Fibroblast of upper back skin (primary cell): Measurements from ENCODE around the gene NPAS3.

Experiments
- DNase-seq: peaks from one replicate; pipeline ENCODE4 v3.0.0-alpha.2; 2013

NPAS3 gene

DNA sequence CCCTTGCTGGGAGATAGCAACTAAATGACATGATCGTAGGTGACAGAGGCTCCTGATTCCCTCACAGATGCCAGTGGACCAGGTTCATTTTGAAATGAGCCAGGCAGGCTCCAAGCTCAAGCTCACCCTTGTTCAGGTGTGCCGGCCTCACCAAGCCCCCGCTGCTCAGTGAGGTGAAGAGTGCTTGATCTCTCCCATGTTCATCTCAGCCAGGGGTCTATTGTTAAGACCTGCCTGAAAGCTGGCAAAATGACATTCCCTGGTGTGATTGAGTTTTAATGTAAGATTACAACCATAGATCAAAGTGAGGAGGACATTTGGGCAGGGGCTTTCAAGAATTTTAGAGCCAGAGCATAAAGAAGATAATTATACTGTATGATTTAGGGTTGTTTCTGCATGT lies 514.3 kb downstream of the NPAS3 start:
- DNase-seq, result no peak

- no peak for DNase-seq
Measured at GRCh38 chr14:33454022-33454595, 515.4 kb downstream of the NPAS3 start.

GRCh38 chr14:33454707-33455106 lies 516.0 kb downstream of the NPAS3 start:
- no peak for DNase-seq

DNA sequence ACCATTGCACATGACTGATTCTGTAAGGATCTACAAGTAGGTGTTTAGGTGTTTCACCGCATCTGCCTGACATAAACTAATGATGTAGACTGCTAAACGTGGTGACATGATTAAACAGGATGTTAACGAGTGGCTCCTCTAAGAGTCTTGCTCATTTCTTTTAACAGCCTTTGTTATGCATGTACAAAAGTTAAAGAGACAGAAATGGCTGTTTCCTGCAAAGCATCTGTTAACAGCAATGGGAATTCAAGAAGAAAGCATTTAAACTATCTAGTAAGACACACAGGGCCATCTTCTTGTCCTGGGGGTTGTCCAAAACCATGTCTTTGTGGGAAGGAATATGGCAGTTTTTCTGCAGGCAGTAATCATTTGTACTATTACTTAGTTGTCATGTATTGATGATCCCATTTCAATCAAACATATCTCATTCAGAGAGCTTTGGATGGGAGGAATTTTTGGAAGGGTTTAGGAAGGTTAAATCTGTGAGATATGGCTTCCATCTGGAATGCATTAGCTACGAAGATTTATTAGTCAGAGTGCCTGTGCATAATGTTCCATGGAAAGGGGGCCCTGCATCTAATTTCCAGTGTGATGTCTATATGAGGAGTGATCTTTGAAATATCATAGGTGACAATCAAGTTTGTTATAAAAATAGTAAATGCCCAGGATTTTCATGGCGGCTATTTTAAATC lies 517.1 kb downstream of the NPAS3 start:
- peak; percentile 63 for DNase-seq

GRCh38 chr14:33457021-33457420 lies 518.3 kb downstream of the NPAS3 start:
- DNase-seq, result peak; percentile 12

DNA sequence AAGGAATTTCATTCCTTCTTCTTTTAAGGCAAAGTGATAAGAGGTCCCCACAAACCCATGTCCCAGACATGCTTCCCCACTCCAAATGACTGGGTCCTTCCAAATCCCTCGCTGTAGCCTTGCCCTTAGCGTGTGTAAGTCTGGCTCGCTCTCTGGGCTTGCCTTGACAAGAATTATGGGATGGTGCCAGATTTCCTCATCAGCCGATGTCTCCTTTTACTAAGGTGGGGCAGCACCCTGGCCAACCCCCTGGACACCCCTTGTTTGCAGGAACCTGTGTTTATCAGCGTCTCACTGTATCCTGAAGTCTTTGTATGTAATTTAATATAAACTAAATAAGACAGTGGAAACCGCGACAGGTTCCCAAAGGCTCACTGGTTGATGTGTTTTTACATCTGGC lies 518.9 kb downstream of the NPAS3 start:
- no peak for DNase-seq

DNA sequence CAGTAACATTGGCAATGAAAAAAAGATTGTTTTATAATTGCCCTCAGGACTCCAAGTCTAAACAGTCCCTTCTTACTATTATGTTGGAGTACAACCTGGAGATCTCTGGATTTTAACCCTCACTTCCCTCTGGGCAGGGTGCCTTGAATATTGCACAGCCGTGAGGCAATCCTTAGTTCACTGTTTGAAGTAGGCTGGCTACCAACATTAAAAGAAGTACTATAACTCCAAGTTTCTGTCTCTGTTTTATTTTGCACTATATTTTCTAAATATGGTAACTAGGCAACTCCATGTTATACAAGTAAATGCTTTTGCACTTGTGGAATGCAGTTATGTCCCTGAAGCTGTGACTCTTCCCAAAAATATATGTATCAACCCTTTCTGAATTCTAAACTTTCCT lies 521.5 kb downstream of the NPAS3 start:
- DNase-seq, result peak; percentile 8

GRCh38 chr14:33461036-33461435 lies 522.4 kb downstream of the NPAS3 start:
- no peak for DNase-seq

DNA sequence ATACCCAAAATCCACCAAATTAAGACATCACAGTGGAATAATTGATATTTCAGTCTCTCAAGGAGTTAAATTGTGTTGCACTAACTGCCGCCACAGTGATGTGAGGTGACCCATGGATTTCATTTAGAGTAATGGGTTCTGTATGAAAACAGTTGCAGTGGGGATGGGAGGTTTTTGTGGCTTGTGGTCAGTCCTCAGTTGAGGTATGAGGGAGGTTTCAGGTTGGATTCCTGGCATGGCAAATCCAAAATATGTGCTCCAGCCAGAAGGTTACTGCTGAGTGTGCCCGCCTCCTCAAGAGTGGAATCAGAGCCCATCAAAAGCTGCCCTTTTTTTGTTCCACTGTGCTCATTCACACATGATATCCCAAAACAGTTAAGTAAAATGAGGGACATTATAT lies 525.1 kb downstream of the NPAS3 start:
- no peak for DNase-seq

GRCh38 chr14:33464254-33464962 lies 525.7 kb downstream of the NPAS3 start:
- no peak for DNase-seq

DNA sequence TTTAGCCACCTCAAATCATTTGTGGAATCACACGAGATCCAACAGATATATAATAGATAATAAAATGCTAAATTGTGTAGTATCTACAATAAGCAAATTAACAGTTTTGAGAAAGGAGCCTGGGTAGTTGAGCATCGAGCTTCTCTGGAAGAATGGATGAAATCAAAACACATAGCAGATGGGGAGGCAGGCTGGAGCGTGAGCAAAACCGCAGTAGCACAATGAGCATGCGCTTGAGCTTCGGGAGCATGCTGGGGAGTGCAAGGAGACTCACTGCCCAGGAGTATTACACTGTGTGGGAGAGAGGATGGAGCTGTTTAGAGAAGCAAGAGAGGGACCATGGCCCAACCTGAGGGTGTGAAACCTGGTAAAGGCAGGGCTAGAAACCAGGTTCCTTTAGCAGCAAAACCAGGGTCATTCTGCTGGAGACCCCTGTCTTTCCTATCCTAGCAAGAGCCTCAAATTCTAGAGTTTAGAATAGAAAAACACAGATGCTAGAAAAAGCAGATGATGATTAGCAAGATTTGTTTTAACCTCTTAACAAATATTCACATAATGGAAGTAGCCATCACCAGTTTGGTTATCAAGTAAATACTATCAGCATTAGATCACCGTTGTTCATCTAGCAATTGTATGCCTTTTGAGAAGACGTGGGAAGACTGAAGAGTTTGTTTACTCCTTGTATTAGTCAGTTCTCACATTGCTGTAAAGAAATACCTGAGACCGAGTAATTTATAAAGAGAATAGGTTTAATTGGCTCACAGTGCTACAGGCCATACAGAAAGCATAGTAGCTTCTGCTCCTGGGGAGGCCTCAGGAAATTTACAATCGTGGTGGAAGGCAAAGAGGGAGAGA lies 527.4 kb downstream of the NPAS3 start:
- DNase-seq, result no peak

DNA sequence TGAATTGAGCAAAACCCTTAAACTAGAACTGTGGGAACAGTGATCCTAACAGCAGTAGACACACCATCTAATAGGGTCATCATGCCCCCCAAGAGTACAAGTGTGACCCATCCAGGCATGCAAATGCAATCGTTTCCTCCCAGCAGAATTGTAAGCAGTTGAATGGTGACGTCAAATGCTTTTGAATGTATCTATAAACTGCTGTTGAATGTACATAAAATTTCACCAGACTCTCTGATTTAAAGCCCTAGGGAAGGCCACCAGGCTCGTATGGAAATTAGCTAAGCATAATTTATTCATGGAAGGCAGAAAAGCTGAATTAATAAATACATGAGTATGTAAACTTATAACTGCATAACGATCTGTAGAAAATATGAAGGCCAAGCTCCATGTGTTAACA lies 529.3 kb downstream of the NPAS3 start:
- DNase-seq, result no peak

DNA sequence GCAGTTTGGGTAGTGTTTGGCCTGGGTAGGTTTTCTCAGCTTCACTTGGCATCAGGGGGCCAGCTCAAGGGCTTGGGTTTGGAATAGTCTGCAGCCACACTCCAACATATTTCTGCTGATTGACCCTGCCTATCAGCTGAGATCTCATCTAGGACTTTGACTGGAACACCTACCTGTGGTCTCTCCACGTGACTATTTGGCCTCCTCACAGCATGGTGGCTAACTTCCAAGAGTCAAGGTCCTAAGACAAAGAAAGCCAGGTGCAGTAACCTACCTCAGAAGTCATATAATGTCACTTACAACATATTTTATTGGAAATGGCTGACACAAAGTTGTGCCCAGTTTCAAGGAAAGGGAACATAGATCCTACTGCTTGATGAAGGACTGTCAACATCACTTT lies 531.2 kb downstream of the NPAS3 start:
- DNase-seq, result no peak

DNA sequence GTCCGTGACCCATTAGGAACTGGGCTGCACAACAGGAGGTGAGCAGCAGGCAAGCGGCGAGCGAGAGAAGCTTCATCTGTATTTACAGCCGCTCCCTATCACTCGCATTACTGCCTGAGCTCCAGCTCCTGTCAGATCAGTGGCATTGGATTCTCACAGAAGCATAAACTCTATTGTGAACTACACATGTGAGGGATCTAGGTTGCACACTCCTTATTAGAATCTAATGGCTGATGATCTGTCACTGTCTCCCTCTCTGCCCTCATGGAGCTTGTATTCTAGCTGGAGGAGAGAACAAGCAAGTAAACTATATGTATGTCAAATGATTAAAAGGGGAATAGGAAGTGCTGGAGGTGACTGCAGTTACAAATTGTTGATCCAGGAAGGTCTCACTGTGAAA lies 533.1 kb downstream of the NPAS3 start:
- DNase-seq, result no peak

- DNase-seq, result peak; percentile 32
Measured at GRCh38 chr14:33475623-33476022, 536.9 kb downstream of the NPAS3 start.

DNA sequence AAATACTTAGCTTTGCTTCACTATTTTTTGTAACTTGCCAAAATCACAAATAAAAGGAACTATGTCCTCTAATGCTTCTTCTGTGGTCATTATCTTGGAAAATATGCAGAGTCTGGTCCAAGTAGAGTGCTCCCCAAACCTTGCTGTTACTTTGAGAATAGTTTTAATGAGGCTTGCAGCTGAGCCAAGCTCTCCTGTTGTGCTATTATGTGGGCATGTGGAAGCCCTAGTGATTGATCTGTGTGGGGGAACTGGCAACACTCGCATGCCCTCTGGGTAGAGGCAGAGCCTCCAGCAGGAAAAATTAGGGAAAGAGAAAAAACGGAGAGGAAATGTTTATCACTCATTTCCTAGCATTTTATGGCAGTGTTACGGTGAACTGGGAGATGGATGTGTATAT lies 539.1 kb downstream of the NPAS3 start:
- DNase-seq, result no peak

GRCh38 chr14:33480071-33480886 lies 541.6 kb downstream of the NPAS3 start:
- DNase-seq, result peak; percentile 5

DNA sequence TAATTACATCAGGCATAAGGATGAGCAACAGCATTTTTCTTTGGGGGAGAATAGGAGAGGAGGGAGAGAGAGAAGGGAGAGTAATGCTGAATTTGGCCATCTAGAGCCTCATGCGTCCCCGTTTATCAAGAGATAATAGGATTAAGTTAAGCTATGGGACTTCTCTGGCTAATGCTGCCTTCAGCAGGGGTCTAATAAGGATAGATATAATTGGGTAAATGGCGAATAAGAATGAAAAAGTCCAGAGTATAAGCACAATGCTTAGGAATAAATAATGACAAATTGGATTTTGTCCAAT lies 542.2 kb downstream of the NPAS3 start:
- DNase-seq, result no peak

GRCh38 chr14:33483110-33483509 lies 544.4 kb downstream of the NPAS3 start:
- DNase-seq, result no peak

DNA sequence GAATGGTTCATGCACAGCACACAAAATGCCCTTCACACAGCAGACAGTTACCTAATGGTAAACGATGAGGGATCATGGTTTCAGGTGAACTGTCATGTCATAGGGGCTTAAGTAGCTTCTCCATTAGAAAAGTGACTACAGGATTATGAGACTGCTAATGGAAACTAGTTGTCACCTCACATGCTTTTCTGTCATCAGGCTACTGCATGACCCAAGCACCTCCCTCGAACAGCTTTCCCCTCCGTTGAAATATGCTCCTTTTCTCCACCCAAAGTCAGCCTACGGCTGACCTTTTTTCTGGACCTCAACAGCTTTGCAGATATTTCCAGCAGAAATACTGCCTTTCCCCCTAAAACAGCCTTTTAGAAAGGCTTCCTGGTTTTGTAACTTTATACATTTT lies 544.9 kb downstream of the NPAS3 start:
- no peak for DNase-seq

- DNase-seq, result no peak
Measured at GRCh38 chr14:33484264-33484663, 545.6 kb downstream of the NPAS3 start.

DNA sequence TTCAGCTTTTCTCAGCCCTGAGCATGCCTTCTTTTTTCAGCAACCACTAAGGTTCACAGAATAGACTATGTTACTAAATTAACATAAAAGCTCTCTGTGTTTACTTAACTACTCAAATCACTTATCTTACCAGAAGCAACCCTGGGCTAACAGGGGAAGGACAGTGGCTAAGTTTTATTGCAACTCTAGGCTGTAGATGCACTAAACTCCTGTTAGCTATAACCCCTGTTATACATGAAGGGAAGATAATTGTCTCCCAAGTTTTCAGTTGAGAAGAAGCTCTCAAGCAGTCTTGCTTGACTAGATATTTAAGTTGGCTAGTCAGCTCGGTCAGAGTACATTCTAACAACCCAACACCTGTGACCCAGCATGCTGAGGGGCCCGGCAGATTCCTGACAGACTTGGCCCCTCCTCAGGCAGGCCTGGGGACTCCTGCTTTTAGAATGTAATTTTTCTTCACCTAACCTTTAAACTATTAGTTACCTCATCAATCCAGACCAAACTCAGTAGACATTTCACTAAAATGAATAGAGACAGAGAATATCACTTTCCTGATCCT lies 547.7 kb downstream of the NPAS3 start:
- DNase-seq, result no peak
